Activated CD4-positive, alpha-beta T cell treated with anti-CD3 and anti-CD28 coated beads, Interleukin-2, amount 10 ng/mL, durations not matched to agents 7 days and 5 days (primary cell): ENCODE measurements around the gene C2CD3. TPM values are rescaled to one million over a fixed set of nuclear protein-coding genes. Genes with fewer than 3 reads are reported as not detected.
A peak's percentile ranks its signal among the peaks of the same experiment; 100 is the strongest.

ENCODE experiments used
- CTCF ChIA-PET: fragments of 350-600 bp; sonication (Branson Sonifier 250); formaldehyde crosslinking; loops from one replicate; lab custom pipeline; 2021; ENCODE audit warnings: antibody characterized with exemption; lab: Charles Lee
- POLR2A ChIA-PET: fragments of 350-600 bp; sonication (Branson Sonifier 250); formaldehyde crosslinking; loops from one replicate; lab custom pipeline; 2021; ENCODE audit warnings: antibody characterized with exemption; lab: Charles Lee
- DNase-seq: peaks from one replicate; pipeline ENCODE4 v3.0.0-alpha.2; 2020
- H3K27ac Mint-ChIP-seq: one replicate; pipeline ENCODE4 v1.8.0; 2021; ENCODE audit warnings: mild to moderate bottlenecking, moderate library complexity, mixed read lengths
- H3K27me3 Mint-ChIP-seq: one replicate; pipeline ENCODE4 v1.8.0; 2021; ENCODE audit warnings: mixed read lengths
- H3K36me3 Mint-ChIP-seq: one replicate; pipeline ENCODE4 v1.8.0; 2021; ENCODE audit warnings: low read depth, mixed read lengths
- H3K4me1 Mint-ChIP-seq: one replicate; pipeline ENCODE4 v1.8.0; 2021; ENCODE audit warnings: mixed read lengths
- H3K4me3 Mint-ChIP-seq: one replicate; pipeline ENCODE4 v1.8.0; 2021; ENCODE audit warnings: mild to moderate bottlenecking, moderate library complexity, mixed read lengths
- H3K9me3 Mint-ChIP-seq: one replicate; pipeline ENCODE4 v1.8.0; 2021; ENCODE audit warnings: mixed read lengths
- total RNA-seq, 2 experiments: library from RNA; stranded (reverse); gene quantifications; one replicate each; pipeline ENCODE4 v1.2.3, GENCODE V29; 2021

C2CD3 gene
- total RNA-seq, 2 experiments from 2014 or later = 34.0 to 39.1 TPM

DNA sequence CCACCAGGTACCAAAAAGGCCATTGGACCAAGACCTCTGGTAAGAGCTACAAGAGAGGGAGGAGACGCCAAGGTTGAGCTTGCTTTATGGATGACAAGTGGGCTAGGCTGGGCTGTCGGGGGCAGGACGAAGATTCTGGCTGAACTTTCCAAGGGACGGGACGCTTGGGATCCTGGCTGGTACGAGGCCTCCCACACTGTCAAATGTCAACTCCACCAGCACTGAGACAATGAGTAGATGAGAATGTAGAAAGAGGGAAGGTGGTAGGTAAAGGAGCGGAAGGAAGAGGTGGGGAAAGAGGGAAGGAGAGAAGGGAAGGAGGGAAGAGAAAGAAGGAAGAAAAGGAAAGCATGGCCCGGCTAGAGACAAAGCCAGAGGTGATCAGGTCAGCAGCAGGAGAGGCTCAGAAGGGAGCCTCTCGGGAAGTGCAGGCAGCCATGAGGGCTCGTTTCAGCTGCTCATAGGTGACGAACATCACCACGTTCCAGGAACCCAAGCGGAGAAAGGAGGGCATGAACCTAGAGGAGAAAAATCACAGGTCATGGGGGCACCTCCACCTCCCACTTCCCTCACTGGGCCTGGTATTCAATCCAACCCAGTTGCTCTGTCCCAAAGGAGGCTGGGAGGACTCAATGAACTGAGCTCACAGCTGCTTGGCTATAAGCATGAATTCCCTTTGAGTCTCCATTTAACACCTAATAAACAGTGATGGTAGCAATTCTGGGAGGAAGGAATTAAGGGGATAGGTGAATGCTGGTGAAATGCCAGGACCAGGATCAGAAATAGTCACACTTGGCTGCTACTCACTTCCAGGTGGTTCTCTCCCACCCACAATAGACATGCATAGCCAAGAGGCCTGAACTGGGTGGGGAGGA lies 196.0 kb downstream of the C2CD3 start:
- Mint-ChIP-seq H3K4me3 (peak overlapping the region; percentile 53), H3K36me3 (peaks cover 71% of the 10 kb centered on the region), H3K4me1 (peaks cover 96% of the 10 kb centered on the region), H3K27me3 (no peaks in the 10 kb centered on the region), H3K27ac (peak overlapping the region; percentile 94), H3K9me3 (no peaks in the 10 kb centered on the region)
- DNase-seq = no peak
- ChIA-PET CTCF (interaction anchor here (0.7 to 2.4 kb wide), 3 partner anchors 10 to 281 kb away, joined by 3 to 7 read pairs (median 4); no protein-coding TSS in a partner anchor), POLR2A (interaction anchor here (0.7 kb wide), 1 partner anchor 48 kb away, joined by 4 read pairs; no protein-coding TSS in a partner anchor)

DNA sequence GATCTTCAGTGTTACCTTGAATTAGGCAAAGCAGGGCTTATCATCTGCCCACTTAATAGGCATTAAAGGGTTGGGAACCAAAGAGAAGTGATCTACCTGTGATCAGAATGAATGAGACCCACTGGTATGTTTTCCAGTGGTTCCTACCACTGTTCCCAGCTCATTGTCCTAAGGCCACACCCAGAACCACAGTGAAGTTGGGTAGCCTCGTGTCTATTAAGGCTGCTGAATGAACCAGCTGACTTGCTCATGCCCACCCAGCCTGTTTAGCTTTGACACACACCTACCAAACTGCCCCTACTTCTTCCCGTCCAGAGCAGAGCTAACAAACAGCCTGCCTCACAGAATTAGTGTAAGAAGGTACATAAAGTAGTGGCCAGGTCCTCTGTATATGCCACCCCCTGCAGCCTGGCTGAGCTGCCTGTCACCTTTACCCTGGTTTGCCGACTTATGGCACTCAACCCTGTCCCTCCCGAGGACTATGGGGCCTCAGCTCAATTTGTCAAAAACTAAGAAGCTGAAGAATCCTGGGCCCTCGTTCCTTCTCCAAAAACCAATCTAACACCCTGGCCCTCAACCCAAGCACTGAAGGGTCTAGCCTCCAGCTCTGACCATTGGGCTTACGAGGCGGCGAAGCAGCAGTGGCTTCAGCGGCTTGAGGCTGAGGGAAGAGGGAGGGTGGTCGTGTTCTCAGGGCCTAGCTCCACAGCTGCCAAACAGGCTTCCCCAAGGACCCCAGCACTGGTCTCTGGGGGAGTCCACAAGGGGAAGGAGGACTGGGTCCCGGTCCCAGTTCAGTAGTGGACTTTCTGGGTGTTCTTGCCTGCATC lies 198.0 kb downstream of the C2CD3 start:
- Mint-ChIP-seq H3K4me3 (no peak overlapping the region), H3K27ac (peak overlapping the region; percentile 94), H3K9me3 (no peaks in the 10 kb centered on the region), H3K36me3 (peaks cover 52% of the 10 kb centered on the region), H3K4me1 (peaks cover 96% of the 10 kb centered on the region), H3K27me3 (no peaks in the 10 kb centered on the region)
- ChIA-PET POLR2A (interaction anchor here (0.5 kb wide), 1 partner anchor 46 kb away, joined by 3 read pairs; no protein-coding TSS in a partner anchor), CTCF (interaction anchor here (1.0 to 1.2 kb wide), 3 partner anchors 8 to 43 kb away, joined by 3 to 4 read pairs (median 3); partner anchors contain the start of gene UCP2)
- DNase-seq = no peak

DNA sequence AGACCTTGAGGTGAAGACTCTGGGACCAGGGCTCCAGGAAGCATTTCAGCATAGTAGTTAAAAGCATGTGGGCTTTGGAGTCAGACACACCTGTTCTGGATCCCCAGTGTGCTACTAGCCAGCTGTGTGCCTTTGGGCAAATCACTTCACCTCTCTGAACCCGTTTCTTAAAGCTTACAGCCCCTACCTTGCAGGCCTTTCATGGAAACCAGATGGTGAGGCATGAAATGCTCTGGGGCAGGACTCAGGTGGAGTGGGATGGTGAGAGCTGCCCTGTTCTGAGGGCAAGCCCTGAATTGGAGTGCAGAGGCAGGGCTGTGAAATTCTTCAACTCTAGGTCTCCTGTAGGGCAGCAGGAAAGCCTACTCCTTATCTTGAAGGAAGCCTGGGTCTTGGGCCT lies 198.6 kb downstream of the C2CD3 start:
- Mint-ChIP-seq H3K4me3 (no peak overlapping the region), H3K9me3 (no peaks in the 10 kb centered on the region), H3K4me1 (peaks cover 89% of the 10 kb centered on the region), H3K27ac (peak overlapping the region; percentile 61), H3K27me3 (no peaks in the 10 kb centered on the region), H3K36me3 (peaks cover 46% of the 10 kb centered on the region)
- CTCF ChIA-PET = interaction anchor here (1.0 to 1.2 kb wide), 3 partner anchors 9 to 44 kb away, joined by 3 to 4 read pairs (median 3); partner anchors contain the start of gene UCP2
- POLR2A ChIA-PET = interaction anchor here (0.5 kb wide), 1 partner anchor 47 kb away, joined by 3 read pairs; no protein-coding TSS in a partner anchor
- no peak for DNase-seq

DNA sequence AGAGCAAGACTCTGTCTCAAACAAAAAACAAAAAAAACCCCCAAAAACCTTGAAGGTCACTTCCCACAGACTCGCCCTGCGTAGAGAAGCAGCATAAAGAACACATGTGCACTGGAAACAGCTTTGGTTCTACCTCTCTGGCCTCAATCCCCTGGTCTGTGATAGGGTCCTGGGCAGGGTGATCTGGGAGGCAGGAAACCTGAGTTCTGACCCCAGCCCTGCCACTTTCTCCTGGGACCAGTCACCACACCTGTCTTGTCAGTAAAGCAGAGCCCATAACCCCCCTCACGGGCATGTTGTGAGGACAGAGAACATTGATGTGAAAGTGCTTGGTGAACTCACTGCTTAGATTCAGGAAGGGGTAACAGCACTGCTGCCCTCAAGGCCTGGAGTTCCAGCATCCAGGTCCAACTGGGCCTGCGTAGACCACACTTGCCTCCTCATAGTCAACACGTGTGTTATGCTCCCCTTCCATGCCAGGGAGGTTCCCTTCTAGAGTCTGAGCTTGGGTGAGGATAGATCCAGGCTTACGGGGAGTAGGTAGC lies 199.6 kb downstream of the C2CD3 start:
- peaks cover 81% of the 10 kb centered on the region for H3K4me1 Mint-ChIP-seq
- DNase-seq = no peak
- H3K9me3 Mint-ChIP-seq = no peaks in the 10 kb centered on the region
- H3K27ac Mint-ChIP-seq = peak overlapping the region; percentile 68
- CTCF ChIA-PET = interaction anchor here (1.2 kb wide), 1 partner anchor 9 kb away, joined by 4 read pairs; no protein-coding TSS in a partner anchor
- no peak overlapping the region for H3K4me3 Mint-ChIP-seq
- peaks cover 38% of the 10 kb centered on the region for H3K36me3 Mint-ChIP-seq
- H3K27me3 Mint-ChIP-seq = no peaks in the 10 kb centered on the region
- POLR2A ChIA-PET = interaction anchor here (1.2 to 1.7 kb wide), 2 partner anchors 9 to 11 kb away, joined by 3 to 9 read pairs; partner anchors contain the start of gene UCP2

DNA sequence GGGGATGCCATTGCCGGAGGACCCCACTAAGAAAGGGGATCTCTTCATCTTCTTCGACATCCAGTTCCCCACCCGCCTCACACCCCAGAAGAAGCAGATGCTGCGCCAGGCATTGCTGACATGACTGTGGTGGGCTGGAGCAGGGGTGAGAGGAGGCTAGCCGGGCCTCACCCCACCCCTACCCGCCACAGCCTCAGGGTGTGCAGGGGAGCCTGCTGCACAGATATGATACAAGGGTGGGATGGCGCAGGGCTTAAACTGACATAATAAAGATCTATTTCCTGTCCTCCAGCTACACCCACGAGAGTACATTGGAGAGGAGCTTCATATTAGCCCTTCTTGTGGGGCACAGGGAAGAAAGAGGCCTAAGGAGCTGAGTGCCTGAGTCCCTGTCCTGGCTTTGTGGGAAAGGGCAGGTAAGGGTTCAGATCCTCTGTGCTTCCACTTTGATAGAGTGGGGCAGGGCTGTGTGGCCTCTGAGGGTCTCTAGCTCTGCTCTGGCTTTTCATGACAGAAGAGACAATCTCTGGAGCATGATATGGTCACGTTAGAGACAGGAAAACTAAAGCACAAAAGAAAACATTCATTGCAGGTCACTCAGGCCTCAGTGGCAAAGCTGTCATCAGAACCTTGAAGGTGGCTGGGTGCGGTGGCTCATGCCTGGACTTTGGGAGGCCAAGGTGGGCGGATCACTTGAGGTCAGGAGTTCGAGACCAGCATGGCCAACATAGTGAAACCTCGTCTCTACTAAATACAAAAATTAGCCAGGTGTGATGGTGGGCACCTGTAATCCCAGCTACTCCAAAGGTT lies 200.6 kb downstream of the C2CD3 start:
- peak; percentile 35 for DNase-seq
- Mint-ChIP-seq H3K4me1 (peaks cover 72% of the 10 kb centered on the region), H3K4me3 (no peak overlapping the region), H3K36me3 (peaks cover 27% of the 10 kb centered on the region), H3K27ac (peak overlapping the region; percentile 84), H3K27me3 (no peaks in the 10 kb centered on the region), H3K9me3 (no peaks in the 10 kb centered on the region)
- CTCF ChIA-PET = interaction anchor here (0.9 to 1.3 kb wide), 4 partner anchors 8 to 56 kb away, joined by 3 to 4 read pairs (median 3); no protein-coding TSS in a partner anchor
- POLR2A ChIA-PET = interaction anchor here (1.7 kb wide), 1 partner anchor 10 kb away, joined by 9 read pairs; no protein-coding TSS in a partner anchor

DNA sequence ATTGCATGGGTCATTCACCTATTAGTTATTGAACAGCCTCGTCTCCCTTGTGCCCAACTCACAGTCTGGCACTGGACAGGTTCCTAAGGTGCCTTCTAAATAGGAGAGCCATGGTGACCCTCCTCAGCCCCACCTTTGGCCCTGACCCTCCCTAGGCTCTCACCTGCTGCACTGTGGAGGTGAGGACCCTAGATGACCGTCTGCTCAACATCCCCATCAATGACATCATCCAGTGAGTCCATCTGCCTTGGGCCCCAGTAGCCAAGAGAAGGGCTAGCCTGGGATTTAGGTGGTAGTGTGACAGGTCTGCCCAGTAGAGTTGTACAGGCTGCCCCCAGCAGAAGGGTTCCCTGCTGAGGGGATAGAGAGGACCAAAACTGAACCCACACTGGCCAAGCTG lies 201.7 kb downstream of the C2CD3 start:
- DNase-seq = no peak
- peaks cover 16% of the 10 kb centered on the region for H3K36me3 Mint-ChIP-seq
- no peak overlapping the region for H3K4me3 Mint-ChIP-seq
- ChIA-PET CTCF (interaction anchor here (1.2 to 1.3 kb wide), 2 partner anchors 9 to 36 kb away, joined by 3 read pairs; no protein-coding TSS in a partner anchor), POLR2A (no interaction called here)
- no peaks in the 10 kb centered on the region for H3K27me3 Mint-ChIP-seq
- peaks cover 70% of the 10 kb centered on the region for H3K4me1 Mint-ChIP-seq
- peak overlapping the region; percentile 84 for H3K27ac Mint-ChIP-seq
- no peaks in the 10 kb centered on the region for H3K9me3 Mint-ChIP-seq

DNA sequence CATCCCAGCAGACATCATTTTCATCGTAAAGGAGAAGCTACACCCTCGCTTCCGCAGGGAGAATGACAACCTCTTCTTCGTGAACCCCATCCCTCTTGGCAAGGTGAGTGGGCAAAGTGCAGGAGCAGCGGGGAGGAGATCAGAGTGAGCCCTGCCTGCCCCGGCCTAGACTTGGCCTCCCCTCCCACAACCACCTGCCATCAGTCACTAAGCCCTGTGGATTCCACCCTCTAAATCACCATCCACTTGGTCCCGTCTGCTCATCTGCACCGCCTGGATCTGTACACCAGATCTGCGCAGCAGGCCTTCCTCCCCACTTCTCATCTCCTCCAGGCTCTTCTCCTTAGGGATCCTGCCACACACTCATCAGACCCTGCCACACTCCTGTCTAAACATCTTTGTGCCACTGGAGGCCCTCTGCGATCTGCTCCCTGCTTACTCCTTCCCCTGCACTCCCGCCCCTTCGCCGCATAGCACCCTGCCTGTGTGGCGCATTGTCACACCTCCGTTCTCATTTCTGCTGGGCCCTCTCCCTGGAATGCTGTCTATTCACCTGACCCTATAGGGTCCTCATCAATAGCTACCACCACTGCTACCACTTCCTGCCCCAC lies 202.3 kb downstream of the C2CD3 start:
- peaks cover 11% of the 10 kb centered on the region for H3K36me3 Mint-ChIP-seq
- ChIA-PET CTCF (interaction anchor here (2.4 kb wide), 1 partner anchor 12 kb away, joined by 11 read pairs; no protein-coding TSS in a partner anchor), POLR2A (no interaction called here)
- H3K27me3 Mint-ChIP-seq = no peaks in the 10 kb centered on the region
- H3K27ac Mint-ChIP-seq = peak overlapping the region; percentile 32
- H3K4me3 Mint-ChIP-seq = no peak overlapping the region
- H3K9me3 Mint-ChIP-seq = no peaks in the 10 kb centered on the region
- H3K4me1 Mint-ChIP-seq = peaks cover 66% of the 10 kb centered on the region
- no peak for DNase-seq

DNA sequence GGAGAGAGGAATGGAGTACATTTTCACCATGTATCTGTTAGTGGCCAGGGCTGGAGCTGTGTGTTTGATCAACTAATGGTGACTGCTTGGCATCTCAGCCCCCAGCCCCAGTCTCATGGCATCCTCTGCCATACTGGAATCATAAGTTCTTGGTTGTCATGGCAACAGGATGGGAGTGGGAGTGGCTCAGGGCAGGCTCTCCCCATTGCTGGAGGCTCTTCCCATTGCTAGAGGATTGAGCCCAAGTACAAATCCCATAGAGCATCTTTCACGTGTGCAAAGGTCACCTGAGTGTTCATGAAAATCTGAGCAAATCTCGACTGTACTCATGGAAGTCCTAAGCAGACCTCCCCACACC lies 205.1 kb downstream of the C2CD3 start:
- Mint-ChIP-seq H3K27me3 (no peaks in the 10 kb centered on the region), H3K36me3 (no peaks in the 10 kb centered on the region), H3K4me3 (no peak overlapping the region), H3K27ac (no peak overlapping the region), H3K9me3 (no peaks in the 10 kb centered on the region), H3K4me1 (peaks cover 40% of the 10 kb centered on the region)
- ChIA-PET POLR2A (no interaction called here), CTCF (interaction anchor here (0.9 to 2.6 kb wide), 3 partner anchors 9 to 29 kb away, joined by 3 to 7 read pairs (median 3); no protein-coding TSS in a partner anchor)
- DNase-seq = no peak

DNA sequence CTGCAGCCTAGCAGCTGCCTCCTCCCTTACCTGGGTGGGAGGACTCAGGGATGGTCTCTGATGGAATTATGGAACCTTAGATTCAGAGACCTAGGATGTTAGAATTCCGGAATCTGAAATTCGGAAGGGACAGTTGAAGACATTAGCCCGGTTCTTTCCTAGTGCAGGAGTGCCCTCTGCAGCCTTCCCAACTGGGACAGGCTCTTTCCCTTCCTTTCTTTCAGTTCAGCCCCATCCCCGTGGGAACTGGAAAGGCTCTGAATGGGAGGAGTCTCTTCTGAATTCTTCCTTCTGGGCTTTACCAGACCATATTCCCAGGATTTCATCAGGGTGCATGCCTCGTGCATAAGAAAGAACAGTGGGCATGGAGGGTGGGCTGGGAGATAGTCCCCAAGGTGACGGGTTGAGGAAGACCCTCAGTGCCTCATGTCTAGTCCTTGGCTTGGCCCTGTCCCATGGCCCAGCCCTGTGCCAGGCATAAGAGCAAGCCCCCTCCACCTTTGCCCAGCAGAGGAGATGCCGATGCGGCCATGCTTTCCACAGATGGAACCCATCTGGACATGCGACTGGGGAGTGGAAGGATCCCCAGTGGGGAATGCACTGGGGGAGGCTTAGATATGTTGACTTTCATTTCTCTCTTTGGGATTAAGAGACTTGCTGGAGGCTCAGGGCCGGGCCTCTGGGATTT lies 205.6 kb downstream of the C2CD3 start:
- Mint-ChIP-seq H3K27me3 (no peaks in the 10 kb centered on the region), H3K36me3 (no peaks in the 10 kb centered on the region), H3K27ac (no peak overlapping the region), H3K4me1 (peaks cover 35% of the 10 kb centered on the region), H3K4me3 (peak overlapping the region; percentile 5), H3K9me3 (no peaks in the 10 kb centered on the region)
- ChIA-PET CTCF (interaction anchor here (1.4 to 2.6 kb wide), 3 partner anchors 9 to 484 kb away, joined by 3 to 7 read pairs (median 6); no protein-coding TSS in a partner anchor), POLR2A (no interaction called here)
- no peak for DNase-seq

DNA sequence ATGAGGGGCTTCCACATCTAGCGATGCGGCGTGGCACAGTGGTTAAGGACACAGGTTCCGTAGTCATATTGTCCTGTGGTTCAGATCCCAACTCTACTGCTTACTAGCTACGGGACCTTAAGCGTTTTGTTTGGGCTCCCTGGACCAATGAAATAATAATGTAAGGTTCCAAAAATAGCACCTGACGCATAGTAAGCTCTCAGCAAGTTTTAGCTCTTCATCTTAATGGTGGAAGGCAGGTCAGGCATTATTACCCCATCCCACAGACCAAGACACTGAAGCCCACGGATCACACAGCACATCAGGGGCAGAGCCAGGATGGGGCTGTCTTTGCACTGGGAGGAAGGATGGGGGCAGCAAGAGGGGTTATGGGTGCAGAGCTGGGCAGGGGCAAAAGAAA lies 206.9 kb downstream of the C2CD3 start:
- Mint-ChIP-seq H3K4me3 (no peak overlapping the region), H3K36me3 (no peaks in the 10 kb centered on the region), H3K9me3 (no peaks in the 10 kb centered on the region), H3K27ac (peak overlapping the region; percentile 60), H3K27me3 (no peaks in the 10 kb centered on the region), H3K4me1 (peaks cover 21% of the 10 kb centered on the region)
- ChIA-PET POLR2A (no interaction called here), CTCF (interaction anchor here (0.5 to 2.6 kb wide), 13 partner anchors 11 to 485 kb away, joined by 3 to 7 read pairs (median 4); no protein-coding TSS in a partner anchor)
- DNase-seq = no peak
